RPMI7951 (cell line): ENCODE data around the gene DUSP5. TPM values are rescaled to one million over a fixed set of nuclear protein-coding genes. Genes with fewer than 3 reads are reported as not detected.
A peak's percentile ranks its signal among the peaks of the same experiment; 100 is the strongest.

Experiments used
- DNase-seq: peaks from one replicate; pipeline ENCODE4 v3.0.0-alpha.2; 2012; ENCODE audit warnings: low read depth
- total RNA-seq: library from RNA; depleted of rRNA; stranded (reverse); fragments of >200 nt; shearing (Covaris generic); gene quantifications from 2 replicates; pipeline ENCODE4 v1.2.3, GENCODE V29; 2014

DUSP5 gene
- total RNA-seq, 1 experiment from 2014 or later: 8.9 TPM

DNA sequence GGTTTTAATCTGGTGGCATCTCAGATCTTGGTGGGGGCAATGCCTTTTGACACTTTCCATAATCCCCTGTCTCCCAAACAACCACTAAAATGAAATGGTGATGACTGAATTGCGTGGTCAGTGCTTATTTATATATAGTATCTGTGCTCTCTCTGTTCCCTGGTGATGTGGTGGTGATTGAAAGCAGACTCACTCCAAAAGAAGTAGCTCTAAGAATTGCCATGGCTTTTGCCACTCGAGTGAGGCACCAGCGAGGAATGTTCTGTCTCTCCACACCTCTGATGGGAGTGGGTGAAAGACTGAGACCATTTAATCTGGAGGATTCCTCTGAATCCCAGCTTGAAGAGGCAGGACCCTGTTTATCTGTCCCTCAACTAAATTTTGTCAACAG lies 2.8 kb downstream of the DUSP5 start:
- peak; percentile 77 for DNase-seq

DNA sequence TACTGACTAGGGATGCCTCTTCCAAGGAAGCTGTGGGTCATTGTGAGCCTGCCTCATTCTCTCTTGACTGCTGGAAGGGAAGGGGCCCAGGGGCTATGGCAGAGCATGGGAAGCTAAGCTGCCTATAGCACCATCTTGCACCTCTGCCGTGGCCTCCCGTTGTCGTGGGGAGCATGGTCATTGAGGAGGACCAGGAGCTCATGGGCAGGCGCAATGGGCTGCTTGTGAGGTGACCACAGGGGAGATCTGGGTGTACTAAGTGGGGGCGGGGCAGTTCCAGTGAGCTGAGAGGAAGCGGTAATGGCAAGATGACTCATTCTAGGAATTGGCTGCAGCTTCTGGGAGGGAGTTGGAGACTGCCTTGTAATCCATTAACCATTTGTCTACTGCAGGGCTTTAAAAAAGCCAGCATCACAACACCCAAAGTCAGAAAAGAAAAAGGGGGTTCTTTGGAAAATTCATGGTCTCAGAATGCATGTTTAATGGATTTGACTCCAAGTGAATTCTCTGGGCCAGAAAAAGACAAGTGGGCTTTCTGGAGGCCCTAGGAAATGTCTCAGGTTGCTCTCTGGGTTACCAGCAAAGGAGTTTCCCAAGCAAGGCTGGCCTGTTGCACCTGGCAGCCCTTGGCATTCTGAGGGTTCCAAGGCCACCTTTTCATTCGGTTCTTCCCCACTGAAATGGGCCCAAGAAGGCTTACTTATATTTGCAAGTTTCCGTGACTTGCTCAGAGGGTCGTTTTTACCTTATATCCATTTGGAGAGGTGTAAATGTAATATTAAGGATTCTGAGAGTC lies 3.6 kb downstream of the DUSP5 start:
- DNase-seq: peak; percentile 94

DNA sequence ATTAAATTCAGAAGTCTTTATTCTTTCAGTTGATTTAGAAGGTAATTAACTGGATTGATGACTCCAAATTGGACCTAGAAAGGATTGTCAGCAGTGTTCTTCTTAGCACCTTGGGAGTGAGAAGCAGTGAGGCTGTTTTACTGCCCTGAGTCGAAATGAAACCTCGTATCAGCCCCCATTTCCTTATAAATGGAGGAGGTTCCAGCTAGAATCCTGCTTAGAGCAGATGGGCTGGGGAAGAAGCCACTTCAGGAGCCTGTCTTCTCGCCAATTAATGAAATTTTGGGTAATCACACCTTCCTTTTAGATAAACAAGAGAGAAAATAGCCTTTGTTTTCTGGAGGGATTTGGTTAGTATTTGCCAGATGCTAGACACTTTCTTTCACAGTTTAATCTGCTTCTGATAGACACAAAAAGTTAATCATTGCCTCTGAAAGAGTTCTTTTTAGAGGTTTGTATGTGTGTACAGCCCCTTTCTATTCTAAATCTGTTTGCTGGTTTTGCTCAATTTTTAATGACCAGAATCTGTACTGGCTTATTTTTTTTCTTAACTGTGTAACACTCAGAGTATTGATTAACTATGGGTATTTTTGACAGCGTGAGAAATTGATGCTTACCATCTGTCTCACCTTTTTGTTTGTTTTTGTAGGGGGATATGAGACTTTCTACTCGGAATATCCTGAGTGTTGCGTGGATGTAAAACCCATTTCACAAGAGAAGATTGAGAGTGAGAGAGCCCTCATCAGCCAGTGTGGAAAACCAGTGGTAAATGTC lies 4.6 kb downstream of the DUSP5 start:
- no peak for DNase-seq

DNA sequence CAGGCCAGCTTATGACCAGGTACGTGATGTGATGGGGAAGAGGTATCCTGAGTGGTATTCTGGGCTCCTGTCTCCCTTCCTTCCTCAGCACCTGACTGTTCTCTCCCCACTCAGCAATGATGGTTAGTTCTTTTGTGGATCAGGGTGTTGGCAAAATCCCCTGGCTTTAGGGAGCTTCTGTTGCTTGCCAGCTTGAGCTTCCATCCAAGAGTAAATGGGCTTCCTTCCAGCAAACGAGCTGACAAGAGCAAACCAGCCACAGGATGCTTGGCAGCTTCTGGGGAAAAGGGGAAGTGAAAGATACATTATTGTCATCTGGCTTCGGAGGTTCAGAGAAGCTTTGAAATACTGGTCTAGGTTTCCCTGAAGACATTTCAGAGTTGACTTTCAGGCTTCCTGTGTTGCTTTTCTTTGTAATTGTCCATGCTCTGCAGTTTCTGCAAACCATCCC lies 5.2 kb downstream of the DUSP5 start:
- peak; percentile 91 for DNase-seq

DNA sequence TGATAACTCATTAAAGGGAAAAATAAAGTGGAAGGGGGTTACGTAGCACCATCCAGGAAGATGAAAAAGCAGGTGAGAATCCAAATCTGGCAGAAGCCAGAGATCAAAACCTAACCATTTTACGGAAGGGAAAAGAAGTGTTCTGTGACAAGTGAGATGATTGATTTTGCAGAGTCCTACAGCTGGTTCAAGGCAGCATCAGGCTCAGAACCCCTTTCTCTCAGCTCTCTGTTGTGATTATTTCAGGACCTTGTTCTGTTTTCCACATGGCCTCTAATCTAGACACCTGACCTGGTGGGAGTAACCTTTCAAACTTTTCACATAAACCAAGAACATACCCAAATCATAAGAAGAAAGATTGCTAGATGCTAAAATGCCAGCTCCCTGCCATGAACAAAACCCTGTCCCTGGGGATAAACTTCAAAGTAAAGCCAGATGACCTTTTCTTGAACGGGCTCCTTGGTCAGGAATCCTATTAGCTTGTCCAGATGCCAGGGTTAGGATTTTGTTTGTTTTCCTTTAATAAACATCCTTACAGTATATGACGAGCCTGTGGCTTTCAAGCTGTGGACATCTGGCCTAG lies 5.9 kb downstream of the DUSP5 start:
- DNase-seq: no peak

DNA sequence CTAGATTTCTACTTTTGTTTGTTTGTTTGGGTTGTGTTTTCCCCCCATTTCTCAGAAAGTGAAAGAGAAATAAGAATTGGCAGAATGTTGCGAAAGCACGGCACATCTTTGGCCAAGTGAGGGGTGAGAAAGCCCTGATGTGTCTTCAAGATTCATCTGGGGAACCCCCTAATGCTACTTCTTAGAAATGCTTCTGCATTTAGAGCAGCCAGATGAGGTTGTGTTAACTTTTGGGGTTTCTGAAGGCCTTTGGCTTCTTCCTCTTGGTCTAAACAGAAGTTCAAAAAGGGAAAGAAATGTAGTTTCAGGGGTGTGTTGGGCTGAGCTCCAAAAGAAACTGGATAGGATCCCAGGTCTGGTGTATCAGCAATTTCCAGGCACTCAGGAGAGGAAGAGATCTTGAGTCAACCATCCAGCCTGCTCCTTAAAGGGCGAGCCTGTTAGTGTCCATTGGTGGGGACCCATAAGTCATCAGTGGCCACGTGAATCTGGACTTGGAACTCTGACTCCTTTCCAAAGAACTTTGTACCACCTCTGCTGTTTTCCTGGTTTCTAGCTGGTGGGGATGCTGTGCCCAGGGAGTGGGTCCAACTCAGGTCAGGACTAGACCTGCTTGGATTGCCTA lies 6.5 kb downstream of the DUSP5 start:
- DNase-seq: peak; percentile 76

DNA sequence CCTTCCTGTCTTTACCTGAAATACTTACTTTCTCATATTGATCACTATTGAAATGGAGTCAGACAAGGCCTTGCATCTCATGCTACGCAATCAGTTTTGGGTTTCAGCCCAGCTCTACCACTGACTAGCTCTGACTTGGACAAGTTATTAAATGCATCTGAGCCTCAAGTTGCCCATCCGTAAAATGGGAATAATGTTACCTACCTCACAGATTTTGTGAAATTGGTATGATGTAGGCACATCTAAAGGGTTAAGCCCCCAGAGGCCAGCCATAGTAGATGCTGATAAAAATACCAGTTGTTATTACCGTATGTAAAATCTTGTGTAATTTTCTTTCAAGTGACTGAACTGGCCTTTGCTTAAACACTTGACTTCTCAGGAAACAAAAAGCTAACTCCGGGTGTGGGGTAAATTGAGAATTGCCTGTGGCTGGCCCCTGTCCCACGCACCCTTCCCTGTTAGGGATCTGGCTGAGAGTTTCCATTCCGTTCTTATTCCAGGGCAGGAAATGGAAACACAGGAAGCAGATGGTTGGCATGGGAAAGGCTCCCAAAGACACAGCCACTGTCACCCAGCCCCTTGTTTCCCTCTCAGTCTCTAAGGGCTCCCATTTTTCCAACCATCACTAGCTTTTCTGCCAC lies 7.5 kb downstream of the DUSP5 start:
- DNase-seq: no peak

DNA sequence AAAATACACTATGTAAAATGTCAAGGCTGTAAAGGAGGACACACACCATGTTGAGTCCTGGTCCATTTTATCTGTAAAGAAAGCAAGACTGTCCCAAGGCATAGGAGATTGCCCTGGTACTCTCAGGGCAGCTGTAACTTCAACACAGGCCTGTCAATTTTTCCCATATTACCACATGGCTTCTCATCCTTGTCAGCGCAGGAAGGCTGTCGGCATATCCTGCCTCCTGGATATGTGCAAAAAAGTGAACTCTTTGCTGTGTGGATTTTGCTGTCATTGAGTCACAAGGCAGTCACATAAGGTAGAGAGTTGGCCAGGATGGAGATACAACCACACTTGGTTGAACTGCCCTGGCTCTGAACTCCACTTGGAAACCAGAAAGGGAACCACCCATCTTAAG lies 8.7 kb downstream of the DUSP5 start:
- DNase-seq: no peak

DNA sequence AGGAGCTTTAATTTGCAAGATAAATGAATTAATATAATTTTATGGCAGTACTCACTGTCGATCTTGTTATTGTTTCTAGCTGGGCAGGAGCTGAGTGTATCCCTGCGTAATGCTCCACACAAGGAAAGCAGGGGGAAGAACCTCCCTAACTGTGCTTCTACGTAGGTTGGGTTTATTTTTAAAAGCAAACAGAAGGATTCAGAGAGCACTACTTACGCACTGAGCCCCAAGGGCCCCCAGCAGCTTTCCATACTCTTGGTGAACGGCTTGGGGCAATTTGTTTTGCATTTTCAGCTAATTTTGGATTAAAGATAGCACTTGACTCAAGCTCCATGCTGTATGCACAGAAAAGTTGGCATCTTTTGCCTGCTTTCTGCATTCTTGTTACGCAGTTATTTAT lies 9.6 kb downstream of the DUSP5 start:
- no peak for DNase-seq

DNA sequence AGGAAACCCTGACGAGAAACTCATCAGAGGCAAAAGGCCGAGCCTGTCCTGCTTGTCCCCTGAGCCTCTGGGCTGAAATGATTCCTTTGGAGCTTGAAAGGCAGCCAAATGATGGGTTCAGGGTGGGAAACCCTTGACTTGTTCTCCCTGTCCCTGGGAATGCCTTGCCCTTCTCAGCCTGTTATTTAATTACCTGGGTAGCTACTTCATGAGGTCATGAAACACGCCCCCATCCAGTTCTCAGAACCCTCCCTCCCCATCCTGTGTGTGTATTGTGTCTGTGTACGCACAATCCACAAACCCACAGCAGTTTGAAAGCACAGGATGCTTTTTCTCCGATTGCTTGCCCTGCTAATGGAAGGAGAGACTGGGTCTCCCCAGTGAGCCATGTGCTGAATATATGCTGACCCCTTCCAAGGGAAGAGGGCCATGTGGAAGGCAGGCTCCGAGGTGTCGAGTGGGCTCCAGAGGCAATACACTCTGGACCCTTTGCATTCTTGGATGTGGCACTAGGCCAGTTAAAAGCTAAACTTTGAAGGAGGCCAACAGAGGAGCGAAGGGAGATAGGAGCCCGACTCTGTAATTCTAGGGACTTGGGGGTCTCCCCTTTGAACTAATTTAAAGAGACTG lies 10.6 kb downstream of the DUSP5 start:
- DNase-seq: no peak

DNA sequence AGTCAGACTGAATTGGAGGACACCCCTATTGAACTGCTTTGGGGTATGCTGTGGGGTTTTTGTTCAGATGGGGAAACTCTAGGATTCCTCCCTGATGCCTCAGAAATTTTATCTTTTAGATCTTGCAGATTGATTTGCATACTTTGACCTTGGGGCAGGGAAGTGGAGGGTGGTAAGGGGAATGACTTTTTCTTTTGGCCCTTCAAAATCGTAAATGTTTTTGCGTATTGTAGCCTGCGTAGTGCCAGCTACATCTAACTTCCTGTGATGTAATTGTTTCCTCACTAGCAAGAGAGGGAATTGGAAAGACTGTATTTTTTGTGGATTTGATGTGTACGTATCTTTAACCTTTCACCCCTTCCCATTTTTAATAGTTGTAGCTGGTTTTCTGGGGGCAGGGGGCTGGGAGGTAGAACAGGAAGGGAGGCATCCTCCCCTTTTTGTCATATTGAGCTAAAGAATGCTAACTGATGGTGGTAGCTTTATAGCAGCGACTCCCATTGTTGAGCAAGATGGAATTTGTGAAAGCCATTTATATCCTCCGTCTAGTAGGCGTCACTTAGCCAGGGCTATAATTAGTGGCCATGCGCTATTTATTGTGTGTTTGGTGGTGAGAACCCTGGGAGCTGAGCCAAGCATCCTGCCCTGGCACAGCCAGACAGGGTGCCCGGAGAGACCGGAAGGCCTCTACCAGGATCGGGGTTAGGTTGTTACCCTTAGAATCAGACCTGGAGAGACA lies 11.3 kb downstream of the DUSP5 start:
- DNase-seq: peak; percentile 25

DNA sequence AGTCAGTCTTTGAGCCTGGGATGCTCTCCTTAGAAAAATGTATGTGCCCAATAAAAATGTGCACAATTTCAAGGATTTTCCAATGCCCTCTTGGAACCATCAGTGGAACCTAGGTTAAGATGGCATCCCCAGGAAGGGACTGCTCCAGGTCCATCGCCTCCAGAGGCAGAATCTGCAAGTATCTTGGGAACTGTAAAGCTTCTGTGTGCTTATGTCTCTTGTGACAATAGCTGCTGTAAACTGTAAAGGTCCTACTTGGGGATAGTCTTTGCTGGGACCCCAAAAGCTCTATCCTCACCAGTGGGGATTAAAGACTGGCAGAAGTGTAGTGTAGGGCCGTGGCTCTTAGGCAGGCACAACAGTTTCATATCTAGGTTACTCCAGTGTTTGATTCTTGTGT lies 11.9 kb downstream of the DUSP5 start:
- no peak for DNase-seq

DNA sequence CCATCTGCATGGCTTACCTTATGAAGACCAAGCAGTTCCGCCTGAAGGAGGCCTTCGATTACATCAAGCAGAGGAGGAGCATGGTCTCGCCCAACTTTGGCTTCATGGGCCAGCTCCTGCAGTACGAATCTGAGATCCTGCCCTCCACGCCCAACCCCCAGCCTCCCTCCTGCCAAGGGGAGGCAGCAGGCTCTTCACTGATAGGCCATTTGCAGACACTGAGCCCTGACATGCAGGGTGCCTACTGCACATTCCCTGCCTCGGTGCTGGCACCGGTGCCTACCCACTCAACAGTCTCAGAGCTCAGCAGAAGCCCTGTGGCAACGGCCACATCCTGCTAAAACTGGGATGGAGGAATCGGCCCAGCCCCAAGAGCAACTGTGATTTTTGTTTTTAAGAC lies 12.4 kb downstream of the DUSP5 start:
- no peak for DNase-seq

DNA sequence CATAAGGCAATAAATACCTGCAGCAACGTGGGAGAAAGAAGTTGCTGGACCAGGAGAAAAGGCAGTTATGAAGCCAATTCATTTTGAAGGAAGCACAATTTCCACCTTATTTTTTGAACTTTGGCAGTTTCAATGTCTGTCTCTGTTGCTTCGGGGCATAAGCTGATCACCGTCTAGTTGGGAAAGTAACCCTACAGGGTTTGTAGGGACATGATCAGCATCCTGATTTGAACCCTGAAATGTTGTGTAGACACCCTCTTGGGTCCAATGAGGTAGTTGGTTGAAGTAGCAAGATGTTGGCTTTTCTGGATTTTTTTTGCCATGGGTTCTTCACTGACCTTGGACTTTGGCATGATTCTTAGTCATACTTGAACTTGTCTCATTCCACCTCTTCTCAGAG lies 13.0 kb downstream of the DUSP5 start:
- DNase-seq: no peak

DNA sequence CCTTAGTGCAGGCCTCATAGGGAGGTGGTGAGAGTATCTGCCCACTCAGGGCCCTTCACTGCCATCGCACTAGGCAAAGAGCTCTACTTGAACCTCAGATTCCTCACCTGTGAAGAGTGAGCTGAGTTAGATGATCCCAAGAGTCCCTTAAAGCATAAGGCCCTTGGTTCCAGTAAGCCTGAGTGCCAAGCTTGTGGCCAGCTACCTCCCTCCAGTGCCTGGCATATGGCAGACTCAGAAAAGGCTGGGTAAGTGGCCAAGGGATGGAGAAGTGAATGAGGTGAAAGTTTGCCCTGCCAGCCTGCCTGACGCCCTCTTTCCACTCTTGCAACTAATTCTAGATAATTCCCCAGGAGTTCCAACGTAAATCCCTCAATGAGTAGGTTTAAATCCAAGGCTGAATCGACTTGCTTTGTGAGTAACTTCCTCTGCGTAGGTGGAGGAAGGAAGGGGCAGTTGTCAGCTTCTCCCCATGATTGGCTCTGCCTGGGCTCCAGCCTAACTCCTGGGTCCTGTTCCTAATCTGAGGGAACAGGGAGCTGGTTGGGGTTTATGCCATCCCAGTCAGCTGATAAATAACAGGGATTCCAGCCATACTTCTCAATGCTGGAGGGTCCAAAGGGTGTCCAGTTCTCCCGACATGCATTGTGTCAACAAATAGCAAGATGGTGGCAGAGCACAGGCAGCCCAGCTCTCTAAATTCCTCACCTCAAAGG lies 14.2 kb downstream of the DUSP5 start:
- no peak for DNase-seq

DNA sequence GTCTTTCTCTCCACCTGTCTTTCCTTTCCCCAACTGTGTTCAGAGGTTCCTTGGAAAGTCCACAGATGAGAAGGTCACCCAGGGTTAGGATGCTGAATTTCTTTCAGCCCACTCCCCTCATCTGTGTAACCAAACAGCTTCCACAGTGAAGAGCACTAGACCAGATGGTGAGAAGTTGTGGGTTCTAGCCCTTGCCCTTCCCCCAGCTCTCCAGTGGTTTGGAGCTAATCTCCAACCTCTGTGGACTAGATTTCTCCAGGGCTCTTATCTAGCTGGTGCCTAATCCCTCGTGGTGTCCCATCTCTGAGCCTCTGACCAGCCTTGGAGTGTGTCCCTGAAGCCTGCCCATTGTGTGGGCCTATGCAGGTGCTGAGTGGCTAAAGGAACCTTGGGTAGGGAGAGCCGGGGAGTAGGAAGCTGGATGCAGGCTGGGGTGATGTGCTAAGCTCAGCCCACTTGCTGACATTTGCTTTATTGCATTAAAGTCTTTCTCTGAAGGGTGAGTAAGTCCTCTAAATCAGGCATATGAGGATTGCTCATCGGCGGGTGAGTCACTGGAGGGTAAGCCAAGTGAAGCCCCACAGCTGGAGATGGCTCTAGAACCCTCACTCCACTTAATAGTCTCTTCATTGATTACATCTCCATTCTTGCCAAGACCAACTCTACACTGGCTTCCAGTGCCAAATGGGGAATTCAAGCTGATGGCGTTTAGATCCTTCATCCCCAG lies 14.9 kb downstream of the DUSP5 start:
- DNase-seq: peak; percentile 88

DNA sequence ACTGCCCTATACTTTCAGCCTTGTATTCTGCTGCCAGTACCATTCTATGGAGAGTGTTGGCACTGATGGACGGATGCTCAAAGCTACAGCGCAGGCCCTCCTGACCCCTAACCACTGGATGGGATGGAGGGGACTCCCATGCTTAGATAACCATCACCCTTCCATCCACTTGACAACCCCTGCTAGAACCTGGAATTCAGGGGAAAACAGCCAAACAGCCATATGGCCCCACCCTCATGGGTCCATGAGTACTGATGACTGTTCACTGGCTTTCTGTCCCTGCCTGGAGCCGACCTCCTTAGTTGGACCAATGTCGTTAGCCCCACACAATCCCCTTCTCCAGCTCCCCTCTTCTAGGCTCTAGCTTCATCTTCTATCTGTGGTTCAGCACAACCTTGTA lies 16.2 kb downstream of the DUSP5 start:
- DNase-seq: no peak

DNA sequence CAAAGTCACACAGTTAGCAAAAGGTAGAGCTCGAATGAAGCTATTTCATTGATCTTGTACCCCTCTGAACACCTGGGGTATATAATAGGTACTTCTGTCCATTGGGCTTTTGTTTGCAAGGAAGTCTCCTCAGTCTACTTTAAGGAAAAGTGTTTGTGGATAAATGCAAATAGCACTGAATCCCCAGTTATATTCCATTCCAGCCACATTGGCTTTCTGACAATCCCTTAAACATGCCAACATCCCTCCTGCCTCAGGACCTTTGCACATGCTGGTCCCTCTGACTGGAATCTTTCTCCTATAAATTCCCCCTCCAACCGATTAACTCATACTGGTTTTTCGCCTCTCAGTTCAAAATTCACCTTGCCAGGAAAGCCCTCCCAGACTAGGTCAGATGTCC lies 17.1 kb downstream of the DUSP5 start:
- DNase-seq: no peak

DNA sequence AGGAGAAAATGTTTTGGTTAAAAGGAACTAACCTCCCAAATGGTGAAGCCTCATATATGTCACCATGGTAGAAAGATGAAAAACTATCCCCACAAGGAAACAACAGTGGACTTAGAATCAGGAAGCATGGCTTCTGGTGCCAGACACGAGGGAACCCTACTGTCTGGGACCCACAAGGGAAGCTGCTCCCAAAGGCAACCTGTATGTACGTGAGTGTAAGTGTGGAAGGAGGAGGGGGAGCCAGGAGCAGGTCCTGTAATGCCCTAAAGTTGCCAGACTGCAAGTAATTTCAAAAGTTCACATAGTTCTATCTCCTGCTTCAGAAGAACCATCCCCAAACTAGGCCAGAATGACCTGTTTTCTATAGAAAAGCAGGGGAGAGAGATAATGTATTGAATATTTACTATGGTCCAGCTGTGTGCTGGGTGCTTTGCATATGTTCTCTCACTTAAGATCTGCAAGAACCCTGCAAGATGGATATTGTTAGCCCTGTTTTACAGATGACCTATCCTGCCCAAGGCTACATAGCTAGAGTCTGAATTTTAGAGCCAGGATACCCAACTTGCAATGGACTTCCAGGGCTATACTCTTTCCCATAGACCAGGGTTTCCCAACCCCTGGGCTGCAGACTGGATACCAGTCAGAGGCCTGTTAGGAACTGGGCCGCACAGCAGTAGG lies 19.2 kb downstream of the DUSP5 start:
- DNase-seq: no peak
